HPDE6-E6E7 (cell line): ENCODE data around the gene TXNDC9.
"Not testable (repeated sequence)": the region's sequence is repeated elsewhere in the genome, so short reads cannot be mapped to it uniquely, and the experiment has no call there.

ENCODE experiments used
- DNase-seq: peaks from one replicate; pipeline ENCODE4 v3.0.0; 2011; ENCODE audit warnings: missing footprints; ENCODE audit errors: extremely low spot score

TXNDC9 gene

DNA sequence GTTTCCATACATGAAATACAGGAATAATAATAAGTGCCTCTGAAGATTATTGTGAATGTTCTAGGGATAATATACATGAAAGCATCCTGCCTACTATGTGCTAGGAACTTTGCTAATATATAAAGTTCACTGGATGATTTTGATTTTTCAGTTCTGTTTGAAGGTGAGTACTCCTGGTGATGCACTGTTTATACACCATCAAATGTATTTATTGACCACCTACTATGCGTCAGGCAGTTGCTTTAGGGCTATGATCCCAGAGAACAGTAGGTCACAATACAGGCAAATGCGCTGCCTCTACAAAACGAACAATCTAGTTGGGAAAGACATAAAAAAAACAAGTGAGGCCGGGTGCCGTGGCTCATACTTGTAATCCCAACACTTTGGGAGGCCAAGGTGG, 10.7 kb downstream of the TXNDC9 start:
- no peak for DNase-seq

DNA sequence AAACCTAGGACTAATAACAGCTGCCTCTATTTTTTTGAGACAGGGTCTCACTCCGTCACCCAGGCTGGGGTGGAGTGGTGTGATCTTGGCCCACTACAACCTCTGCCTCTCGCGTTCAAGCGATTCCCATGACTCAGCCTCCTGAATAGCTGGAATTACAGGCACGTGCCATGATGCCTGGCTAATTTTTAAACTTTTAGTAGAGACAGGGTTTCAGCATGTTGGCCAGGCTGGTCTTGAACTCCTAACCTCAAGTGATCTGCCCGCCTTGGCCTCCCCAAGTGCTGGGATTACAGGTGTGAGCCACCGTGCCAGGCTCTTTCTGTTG, 18.3 kb downstream of the TXNDC9 start:
- not testable (repeated sequence) for DNase-seq

DNA sequence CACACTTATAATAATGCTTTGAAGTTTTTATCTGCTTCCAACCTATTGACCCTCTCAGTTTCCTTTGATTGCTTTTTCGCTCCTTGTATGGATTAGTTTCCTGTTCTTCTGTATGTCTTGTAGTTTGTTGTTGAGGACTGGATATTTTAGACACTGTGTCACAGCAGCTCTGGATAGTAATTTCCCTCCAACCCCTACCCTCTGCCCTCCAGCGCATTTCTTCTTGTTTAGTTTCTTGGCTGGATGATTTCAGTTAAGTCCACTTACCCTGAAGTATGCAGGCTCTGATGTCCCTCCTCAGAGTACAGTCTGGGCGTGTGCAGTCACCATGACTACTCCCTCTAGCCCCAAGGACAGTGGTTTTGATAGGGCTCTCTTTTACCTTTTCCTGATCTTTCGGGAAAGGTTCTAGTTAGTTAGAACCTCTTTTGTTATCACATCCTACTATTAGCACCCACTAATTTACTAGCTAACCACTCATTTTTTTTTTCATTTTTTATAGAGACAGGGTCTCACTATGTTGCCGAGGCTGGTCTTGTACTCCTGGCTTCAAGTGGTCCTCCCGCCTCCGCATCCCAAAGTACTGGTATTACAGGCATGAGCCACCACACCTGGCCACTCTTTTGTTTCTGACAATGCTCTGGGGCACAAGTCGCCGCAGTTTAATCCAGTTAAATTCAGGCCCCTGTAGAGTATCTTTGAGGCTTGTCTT, 18.8 kb downstream of the TXNDC9 start:
- DNase-seq, result no peak

DNA sequence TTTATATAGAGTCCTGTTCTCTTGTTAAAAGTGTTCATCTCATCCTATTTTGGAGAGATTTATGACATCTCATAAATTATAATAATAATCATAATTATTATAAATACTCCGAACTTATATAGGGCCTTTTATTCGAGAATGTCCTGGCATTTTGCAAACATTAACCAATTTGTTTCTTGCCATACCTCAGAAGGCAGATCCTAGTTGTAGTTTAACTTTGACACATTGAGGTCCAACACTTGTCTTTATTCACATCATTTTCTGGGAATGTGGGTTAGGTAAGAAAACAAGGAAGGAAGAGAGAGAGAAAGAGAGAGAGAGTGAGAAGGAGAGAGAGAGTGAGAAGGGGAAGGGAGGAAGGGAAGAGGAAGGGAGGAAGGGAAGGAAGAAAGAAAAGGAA, 35.0 kb downstream of the TXNDC9 start, which contains the start of gene LYG1:
Gene LYG1 (minus strand): TSS at position 101 of the 400 bp plus-strand sequence. CDS start 5,527 bp downstream, outside the sequence.
- not testable (repeated sequence) for DNase-seq

DNA sequence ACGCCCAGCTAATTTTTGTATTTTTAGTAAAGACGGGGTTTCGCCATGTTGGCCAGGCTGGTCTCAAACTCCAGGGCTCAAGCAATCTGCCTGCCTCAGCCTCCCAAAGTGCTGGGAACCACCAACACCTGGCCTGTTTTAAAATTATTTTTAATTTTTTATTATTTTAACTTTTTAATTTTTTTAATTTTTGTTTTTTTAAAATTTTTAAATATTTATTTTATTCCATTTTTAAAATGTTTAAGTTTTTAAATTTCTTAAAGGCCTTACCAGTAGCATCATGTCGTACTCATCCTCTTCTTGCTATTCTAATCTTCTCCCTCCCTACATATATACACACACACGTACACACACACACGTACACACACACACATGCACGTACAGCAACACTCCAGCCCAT, 36.6 kb downstream of the TXNDC9 start:
- no peak for DNase-seq

DNA sequence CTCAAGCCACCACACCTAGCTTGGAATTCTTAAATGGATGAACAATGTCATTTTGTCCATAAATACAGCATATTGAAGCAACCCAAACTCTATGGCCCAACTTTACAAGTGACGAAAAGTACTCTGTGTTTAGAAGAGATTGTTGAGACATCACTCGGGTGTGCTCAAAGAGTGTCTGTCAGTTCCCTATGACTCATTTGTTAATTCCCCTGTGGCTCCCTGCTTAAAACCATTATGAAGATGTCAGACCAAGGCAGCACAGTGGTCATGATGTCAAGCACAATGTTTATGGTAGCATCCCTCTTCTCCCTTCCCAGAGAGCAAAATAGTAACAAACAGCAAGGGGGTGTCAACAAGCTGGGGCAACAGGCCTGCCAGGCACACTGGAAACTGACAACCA, 38.1 kb downstream of the TXNDC9 start:
- DNase-seq, result no peak

DNA sequence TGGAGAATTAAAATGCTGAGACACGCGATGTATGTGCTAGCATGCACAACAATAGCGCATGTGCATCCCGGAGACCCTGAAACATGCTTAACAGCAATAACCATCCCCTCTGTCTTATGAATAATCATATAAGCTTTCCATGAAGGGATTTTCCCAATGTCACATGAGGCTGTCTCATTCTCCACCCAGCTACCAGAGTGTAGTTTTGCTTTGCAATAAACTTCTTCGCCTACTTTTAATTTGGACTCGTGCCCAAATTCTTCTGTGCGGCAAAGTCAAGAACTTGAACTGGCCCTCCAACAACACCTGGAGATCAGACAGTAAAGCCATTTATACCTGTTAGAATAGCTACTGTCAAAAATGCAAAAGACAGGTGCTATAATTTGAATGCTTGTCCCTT, 50.6 kb downstream of the TXNDC9 start:
- no peak for DNase-seq

DNA sequence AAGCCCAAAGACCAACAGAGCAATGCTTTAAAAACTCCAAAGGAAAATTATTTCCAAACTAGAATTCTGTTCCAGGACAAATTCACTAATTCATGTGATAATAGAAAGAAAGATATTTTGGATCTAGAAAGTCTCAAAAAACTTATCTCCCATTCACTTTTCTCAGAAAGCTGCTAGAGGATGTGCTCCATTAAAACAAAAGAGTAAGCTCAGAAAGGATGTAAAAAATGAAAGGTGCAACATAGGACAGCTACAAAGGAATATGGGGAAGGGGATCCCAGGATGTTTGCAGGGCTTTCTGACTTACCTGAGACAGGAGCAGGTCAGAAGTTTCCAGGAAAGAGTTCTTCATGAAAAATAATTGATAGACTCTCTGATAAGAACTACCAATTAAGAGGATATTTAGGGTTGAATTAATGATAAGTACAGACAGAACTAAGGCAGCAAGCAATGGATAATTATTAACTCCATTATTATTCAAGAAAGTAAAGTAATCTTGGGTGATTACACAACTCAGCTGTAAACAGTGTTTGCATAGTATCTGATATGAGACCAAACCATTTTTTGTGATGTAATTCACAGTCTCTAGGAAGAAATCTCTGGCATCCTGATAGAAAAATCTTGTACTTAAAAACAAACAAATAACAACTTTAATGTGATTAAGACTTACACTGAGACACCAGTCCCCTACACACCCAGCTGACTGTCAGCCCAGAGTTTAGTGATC, 56.0 kb downstream of the TXNDC9 start:
- DNase-seq, result no peak

DNA sequence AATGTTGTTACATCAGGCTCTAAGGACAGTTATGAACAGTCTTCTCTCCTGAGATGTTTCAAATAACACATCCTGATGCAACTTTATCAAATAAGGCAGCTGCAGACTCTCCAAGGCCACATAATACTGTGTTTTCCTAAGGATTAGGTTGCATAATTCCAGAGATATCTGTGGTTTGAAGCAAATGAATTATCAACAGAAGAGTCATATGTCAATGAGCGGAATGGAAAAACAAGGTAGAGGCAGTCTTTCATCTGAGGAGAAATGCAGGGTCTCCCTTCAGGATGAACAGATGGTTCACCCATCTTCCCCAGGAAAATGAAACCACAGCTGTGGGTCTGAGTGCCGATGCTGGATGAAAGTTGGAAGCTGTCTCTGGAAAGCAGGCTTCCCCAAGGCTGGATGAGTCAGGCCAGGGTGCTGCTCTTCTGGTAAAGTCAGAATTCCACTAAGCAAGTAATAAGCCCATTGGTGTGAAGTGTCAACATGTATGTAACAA, 57.3 kb downstream of the TXNDC9 start:
- DNase-seq, result peak; percentile 72

DNA sequence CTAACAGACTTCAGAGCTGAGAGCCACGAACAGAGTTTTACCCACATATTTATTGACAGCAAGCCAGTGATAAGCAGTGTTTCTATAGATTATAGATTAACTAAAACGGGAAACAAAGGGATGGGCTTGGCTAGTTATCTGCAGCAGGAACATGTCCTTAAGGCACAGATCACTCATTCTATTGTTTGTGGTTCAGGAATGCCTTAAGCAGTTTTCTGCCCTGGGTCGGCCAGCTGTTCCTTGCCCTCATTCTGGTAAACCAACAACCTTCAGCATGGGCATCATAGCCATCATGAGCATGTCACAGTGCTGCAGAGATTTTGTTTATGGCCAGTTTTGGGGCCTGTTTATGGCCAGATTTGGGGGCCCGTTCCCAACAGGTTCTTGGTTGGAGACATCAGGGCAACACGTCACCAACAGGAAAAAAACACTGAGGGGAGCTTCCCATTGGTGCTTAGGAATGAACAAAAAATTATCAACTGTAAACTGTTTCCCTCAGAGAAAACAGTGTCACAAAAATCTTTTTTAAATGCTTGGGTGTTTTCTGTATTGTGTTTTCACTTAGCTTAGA, 57.9 kb downstream of the TXNDC9 start:
- DNase-seq, result not testable (repeated sequence)

DNA sequence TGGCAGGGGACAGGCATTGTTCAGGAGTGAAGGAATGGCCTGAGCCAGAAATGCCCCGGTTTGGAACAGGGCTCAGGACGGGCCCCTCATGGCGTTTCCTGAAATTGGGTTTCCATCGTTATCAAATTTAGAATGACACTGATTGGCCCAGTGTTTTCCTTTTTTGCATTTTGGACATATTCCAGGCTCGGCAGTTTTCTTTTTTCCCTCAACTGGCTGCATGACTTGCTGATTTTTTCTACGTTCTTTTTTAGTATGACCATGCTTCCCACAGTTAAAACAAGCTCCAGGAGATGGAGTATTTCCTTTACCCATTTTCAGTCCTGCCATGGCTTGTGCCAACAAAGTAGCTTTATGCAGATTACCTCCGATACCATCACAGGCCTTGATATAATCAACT, 60.3 kb downstream of the TXNDC9 start:
- no peak for DNase-seq
